ENCODE measurements around the gene AHI1.
"Not testable (repeated sequence)": the region's sequence is repeated elsewhere in the genome, so short reads cannot be mapped to it uniquely, and the experiment has no call there.

The AHI1 gene

GRCh38 chr6:135256866-135257265, 240.7 kb downstream of the AHI1 start:
- DNase-seq: no peak

GRCh38 chr6:135254471-135254870, 243.1 kb downstream of the AHI1 start:
- DNase-seq: no peak

GRCh38 chr6:135251498-135252441, 245.8 kb downstream of the AHI1 start:
- no peak for DNase-seq

- DNase-seq: no peak
Measured at GRCh38 chr6:135250751-135251497, 246.6 kb downstream of the AHI1 start.

GRCh38 chr6:135250234-135250633, 247.3 kb downstream of the AHI1 start:
- no peak for DNase-seq

GRCh38 chr6:135246412-135247012, 251.0 kb downstream of the AHI1 start:
- not testable (repeated sequence) for DNase-seq

- no peak for DNase-seq
Measured at GRCh38 chr6:135244805-135245204, 252.7 kb downstream of the AHI1 start.

- DNase-seq: no peak
Measured at GRCh38 chr6:135243871-135244796, 253.4 kb downstream of the AHI1 start.

GRCh38 chr6:135240711-135241110, 256.8 kb downstream of the AHI1 start:
- DNase-seq: no peak

GRCh38 chr6:135236732-135237131, 260.8 kb downstream of the AHI1 start:
- no peak for DNase-seq

GRCh38 chr6:135236319-135236718, 261.2 kb downstream of the AHI1 start:
- no peak for DNase-seq

- no peak for DNase-seq
Measured at GRCh38 chr6:135235716-135236115, 261.8 kb downstream of the AHI1 start.

- no peak for DNase-seq
Measured at GRCh38 chr6:135234492-135234780, 263.1 kb downstream of the AHI1 start.

GRCh38 chr6:135233686-135234491, 263.7 kb downstream of the AHI1 start:
- no peak for DNase-seq

Measured in effector CD4-positive, alpha-beta T cell (primary cell).